ACC112 (cell line): ENCODE measurements around the gene FOXG1.

Experiments
- H2AFZ ChIP-seq: fragments of 200-600 bp; sonication (generic); one replicate; pipeline ENCODE4 v1.6.0; 2017; ENCODE audit warnings: antibody characterized with exemption, low read length; ENCODE audit not compliant: unreplicated experiment
- H3K27ac ChIP-seq: fragments of 200-600 bp; sonication (generic); 2 replicates; pipeline ENCODE4 v1.5.1; 2014; ENCODE audit warnings: low read depth, mild to moderate bottlenecking, antibody characterized with exemption, low read length, moderate library complexity
- H3K27me3 ChIP-seq: fragments of 200-600 bp; sonication (generic); 2 replicates; pipeline ENCODE4 v1.6.1; 2014; ENCODE audit warnings: mild to moderate bottlenecking, antibody characterized with exemption, low read length, moderate library complexity, mixed read lengths; ENCODE audit not compliant: insufficient read depth
- H3K36me3 ChIP-seq: fragments of 200-600 bp; sonication (generic); 2 replicates; pipeline ENCODE4 v1.6.1; 2016; ENCODE audit warnings: mild to moderate bottlenecking, antibody characterized with exemption, low read length, moderate library complexity, mixed read lengths; ENCODE audit not compliant: insufficient read depth
- H3K4me1 ChIP-seq: fragments of 200-600 bp; sonication (generic); one replicate; pipeline ENCODE4 v1.6.1; 2016; ENCODE audit warnings: low read length, mixed read lengths; ENCODE audit not compliant: insufficient read depth, unreplicated experiment, control insufficient read depth
- H3K4me3 ChIP-seq: fragments of 200-600 bp; sonication (generic); 2 replicates; pipeline ENCODE4 v1.5.1; 2014; ENCODE audit warnings: mild to moderate bottlenecking, low read depth, low read length
- H3K79me2 ChIP-seq: fragments of 200-600 bp; sonication (generic); one replicate; pipeline ENCODE4 v1.6.0; 2016; ENCODE audit warnings: low read length; ENCODE audit not compliant: control insufficient read depth, unreplicated experiment, insufficient read depth

The FOXG1 gene

DNA sequence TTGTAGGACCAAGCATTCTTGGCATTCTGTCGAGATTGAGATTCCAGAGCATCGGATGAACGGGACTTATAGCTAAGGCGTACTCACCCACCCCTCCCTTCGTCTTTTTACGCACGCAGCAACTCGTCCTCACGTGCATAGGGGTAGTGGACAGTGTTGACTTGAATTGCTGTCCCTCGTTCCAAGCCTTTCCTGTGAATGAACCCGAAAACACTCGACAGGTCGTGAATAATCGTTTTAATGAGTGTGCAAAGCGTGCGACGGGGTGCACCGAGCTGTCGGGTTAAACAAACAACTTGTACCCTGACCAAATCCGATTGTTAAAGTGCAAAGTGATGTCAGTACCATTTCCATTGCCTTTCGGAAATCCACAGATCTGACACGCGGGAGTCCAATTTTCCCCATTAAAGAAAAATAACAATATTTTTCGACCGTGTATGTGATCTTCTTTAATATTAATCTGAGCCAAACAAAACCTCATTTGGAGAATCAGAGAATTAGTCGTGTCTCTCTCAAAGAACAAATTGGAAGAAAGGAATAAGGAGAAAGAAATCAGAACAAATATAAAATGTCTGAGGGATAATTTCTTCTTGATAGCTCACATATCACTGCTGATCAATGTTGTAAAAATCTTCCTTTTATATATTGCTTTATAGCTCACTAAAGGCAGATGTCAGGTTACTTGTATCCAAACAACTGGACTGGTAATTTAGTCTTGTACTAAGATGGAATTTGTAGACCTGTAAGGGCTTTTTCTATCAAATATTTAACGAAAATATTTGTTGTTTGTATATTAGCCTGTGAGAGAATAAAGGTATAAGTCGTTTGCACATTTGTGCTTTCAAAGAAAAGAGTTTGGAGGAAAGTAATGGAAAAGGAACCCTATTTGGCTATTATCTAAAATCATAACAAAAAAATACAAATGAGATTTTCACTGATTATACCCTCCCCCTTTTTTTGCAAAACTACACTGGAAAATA lies 11.8 kb downstream of the FOXG1 start:
- no peak overlapping the region for H3K4me3 ChIP-seq
- no peaks in the 10 kb centered on the region for H3K36me3 ChIP-seq
- H2AFZ ChIP-seq: no peak overlapping the region
- H3K4me1 ChIP-seq: peaks cover 13% of the 10 kb centered on the region
- H3K79me2 ChIP-seq: no peaks in the 10 kb centered on the region
- H3K27me3 ChIP-seq: peaks cover 99% of the 10 kb centered on the region
- no peak overlapping the region for H3K27ac ChIP-seq

GRCh38 chr14:28779456-28779855 lies 12.9 kb downstream of the FOXG1 start:
- H3K27me3 ChIP-seq: peaks cover 99% of the 10 kb centered on the region
- H3K4me1 ChIP-seq: peaks cover 4% of the 10 kb centered on the region
- no peak overlapping the region for H3K27ac ChIP-seq
- H2AFZ ChIP-seq: no peak overlapping the region
- no peaks in the 10 kb centered on the region for H3K79me2 ChIP-seq
- no peak overlapping the region for H3K4me3 ChIP-seq
- no peaks in the 10 kb centered on the region for H3K36me3 ChIP-seq

GRCh38 chr14:28780843-28781820 lies 14.5 kb downstream of the FOXG1 start:
- H3K4me1 ChIP-seq: no peaks in the 10 kb centered on the region
- no peak overlapping the region for H3K27ac ChIP-seq
- no peaks in the 10 kb centered on the region for H3K79me2 ChIP-seq
- H3K4me3 ChIP-seq: no peak overlapping the region
- H2AFZ ChIP-seq: no peak overlapping the region
- no peaks in the 10 kb centered on the region for H3K36me3 ChIP-seq
- peaks cover 99% of the 10 kb centered on the region for H3K27me3 ChIP-seq

DNA sequence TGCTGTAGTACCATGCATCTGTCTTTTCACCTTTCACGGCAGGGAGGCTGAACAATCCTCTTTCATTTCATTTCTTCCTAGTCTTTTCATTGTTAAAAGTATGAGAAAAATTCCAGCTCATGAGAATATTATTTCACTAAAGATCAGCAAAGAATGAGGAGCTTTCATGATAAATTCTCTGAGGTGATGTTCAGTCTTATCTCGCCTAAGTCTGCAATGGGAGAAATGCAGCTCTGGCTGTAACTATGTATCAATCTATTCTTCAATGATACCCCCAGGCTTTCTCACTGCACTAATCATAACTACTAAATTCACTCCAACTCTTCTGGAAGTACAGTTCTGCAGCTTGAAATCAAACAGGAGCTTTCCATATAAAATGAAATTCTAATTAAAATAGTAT lies 15.7 kb downstream of the FOXG1 start:
- peaks cover 98% of the 10 kb centered on the region for H3K27me3 ChIP-seq

GRCh38 chr14:28783664-28784063 lies 17.1 kb downstream of the FOXG1 start:
- Histone ChIP-seq H3K79me2 (no peaks in the 10 kb centered on the region), H3K4me3 (no peak overlapping the region), H3K27me3 (peaks cover 92% of the 10 kb centered on the region)

More for the DNA sequence above, 15.7 kb downstream of the FOXG1 start:
- Histone ChIP-seq H3K4me1 (no peaks in the 10 kb centered on the region), H3K4me3 (no peak overlapping the region), H2AFZ (no peak overlapping the region), H3K27ac (no peak overlapping the region), H3K36me3 (no peaks in the 10 kb centered on the region), H3K79me2 (no peaks in the 10 kb centered on the region)

GRCh38 chr14:28784096-28785048 lies 17.8 kb downstream of the FOXG1 start:
- Histone ChIP-seq H3K79me2 (no peaks in the 10 kb centered on the region), H3K27me3 (peaks cover 90% of the 10 kb centered on the region), H3K4me3 (peak overlapping the region; percentile 76), H3K27ac (no peak overlapping the region), H3K36me3 (no peaks in the 10 kb centered on the region), H2AFZ (no peak overlapping the region), H3K4me1 (no peaks in the 10 kb centered on the region)

More at GRCh38 chr14:28783664-28784063, 17.1 kb downstream of the FOXG1 start:
- no peak overlapping the region for H3K27ac ChIP-seq
- no peaks in the 10 kb centered on the region for H3K4me1 ChIP-seq
- H2AFZ ChIP-seq: no peak overlapping the region
- no peaks in the 10 kb centered on the region for H3K36me3 ChIP-seq

- peak overlapping the region; percentile 76 for H3K4me3 ChIP-seq
- H2AFZ ChIP-seq: peak overlapping the region; percentile 97
- no peaks in the 10 kb centered on the region for H3K79me2 ChIP-seq
- H3K27ac ChIP-seq: no peak overlapping the region
- H3K4me1 ChIP-seq: no peaks in the 10 kb centered on the region
- peaks cover 89% of the 10 kb centered on the region for H3K27me3 ChIP-seq
- no peaks in the 10 kb centered on the region for H3K36me3 ChIP-seq
These were observed 18.7 kb downstream of the FOXG1 start for GRCh38 chr14:28785096-28785952.

- peak overlapping the region; percentile 57 for H3K4me3 ChIP-seq
- H3K27me3 ChIP-seq: peaks cover 48% of the 10 kb centered on the region
- no peaks in the 10 kb centered on the region for H3K4me1 ChIP-seq
- no peak overlapping the region for H3K27ac ChIP-seq
- peak overlapping the region; percentile 50 for H2AFZ ChIP-seq
- no peaks in the 10 kb centered on the region for H3K79me2 ChIP-seq
- no peaks in the 10 kb centered on the region for H3K36me3 ChIP-seq
These were observed 40.9 kb downstream of the FOXG1 start for GRCh38 chr14:28807518-28807917.

GRCh38 chr14:28813810-28814209 lies 47.2 kb downstream of the FOXG1 start:
- no peaks in the 10 kb centered on the region for H3K79me2 ChIP-seq

More at GRCh38 chr14:28813810-28814209, 47.2 kb downstream of the FOXG1 start:
- no peak overlapping the region for H2AFZ ChIP-seq
- no peaks in the 10 kb centered on the region for H3K36me3 ChIP-seq
- H3K4me1 ChIP-seq: no peaks in the 10 kb centered on the region
- H3K4me3 ChIP-seq: no peak overlapping the region
- H3K27me3 ChIP-seq: peaks cover 25% of the 10 kb centered on the region
- H3K27ac ChIP-seq: no peak overlapping the region
